ENCODE measurements around the gene RSRP1. TPM values are rescaled to one million over a fixed set of nuclear protein-coding genes. Genes with fewer than 3 reads are reported as not detected.
"Not testable (repeated sequence)": the region's sequence is repeated elsewhere in the genome, so short reads cannot be mapped to it uniquely, and the experiment has no call there.

RSRP1 gene
- 100 to 1,000 TPM; 483 to 509 TPM for total RNA-seq
- total RNA-seq: 366 to 777 reads per million in 2 donors

GRCh38 chr1:25247024-25247828 is at the start of gene RSRP1:
TSS of gene RSRP1 (minus strand) at chr1:25247454. CDS start at chr1:25246963, 491 bp downstream.
- ATAC-seq: peak; percentile 84
- peaks cover 40% of the 10 kb centered on the region for H3K4me1 Mint-ChIP-seq
- peaks cover 7% of the 10 kb centered on the region for H3K36me3 Mint-ChIP-seq (ENCODE audit: low read depth)
- DNase-seq: peak; percentile 100
- H3K4me3 Mint-ChIP-seq: peak within 1 kb of the TSS; percentile 98
- no peaks in the 10 kb centered on the region for H3K27me3 Mint-ChIP-seq
- H3K9me3 ChIP-seq (ENCODE audit: control insufficient read depth, low read length, poor library complexity, severe bottlenecking): no peaks in the 10 kb centered on the region
- H3K27ac Mint-ChIP-seq: peak within 1 kb of the TSS; percentile 99

GRCh38 chr1:25296501-25296900 is 49.2 kb upstream of the RSRP1 start:
- not testable (repeated sequence) for ATAC-seq, H3K27ac Mint-ChIP-seq

GRCh38 chr1:25294889-25295826 is 47.9 kb upstream of the RSRP1 start:
- H3K4me3 Mint-ChIP-seq; ATAC-seq; DNase-seq; H3K27ac Mint-ChIP-seq; H3K36me3 Mint-ChIP-seq (ENCODE audit: low read depth); H3K9me3 ChIP-seq (ENCODE audit: control insufficient read depth, low read length, poor library complexity, severe bottlenecking); H3K27me3 Mint-ChIP-seq; H3K4me1 Mint-ChIP-seq: not testable (repeated sequence)

More at GRCh38 chr1:25296501-25296900, 49.2 kb upstream of the RSRP1 start:
- H3K9me3 ChIP-seq (ENCODE audit: control insufficient read depth, low read length, poor library complexity, severe bottlenecking); H3K27me3 Mint-ChIP-seq; H3K4me1 Mint-ChIP-seq; H3K36me3 Mint-ChIP-seq (ENCODE audit: low read depth); H3K4me3 Mint-ChIP-seq; DNase-seq: not testable (repeated sequence)

DNA sequence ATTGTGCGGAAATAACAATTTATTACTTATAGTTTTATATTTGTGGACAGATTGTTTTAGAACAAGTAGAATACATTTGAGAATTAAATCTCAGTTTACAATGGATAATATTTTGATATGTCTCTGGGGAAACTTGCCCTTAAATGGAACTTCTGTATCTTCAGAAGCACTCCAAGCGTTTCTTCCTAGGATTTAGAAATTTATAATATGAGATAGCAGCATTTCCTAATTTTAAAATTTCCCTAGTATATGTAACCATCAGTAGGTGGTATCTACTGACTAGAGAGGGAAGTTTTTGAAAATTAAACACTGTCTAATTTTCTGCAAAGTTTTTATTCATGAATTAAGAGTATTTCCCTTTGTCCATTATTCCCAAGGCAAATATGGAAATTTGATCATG is 46.2 kb upstream of the RSRP1 start:
- DNase-seq; H3K4me1 Mint-ChIP-seq; H3K27ac Mint-ChIP-seq; ATAC-seq; H3K4me3 Mint-ChIP-seq; H3K9me3 ChIP-seq (ENCODE audit: control insufficient read depth, low read length, poor library complexity, severe bottlenecking); H3K27me3 Mint-ChIP-seq; H3K36me3 Mint-ChIP-seq (ENCODE audit: low read depth): not testable (repeated sequence)

DNA sequence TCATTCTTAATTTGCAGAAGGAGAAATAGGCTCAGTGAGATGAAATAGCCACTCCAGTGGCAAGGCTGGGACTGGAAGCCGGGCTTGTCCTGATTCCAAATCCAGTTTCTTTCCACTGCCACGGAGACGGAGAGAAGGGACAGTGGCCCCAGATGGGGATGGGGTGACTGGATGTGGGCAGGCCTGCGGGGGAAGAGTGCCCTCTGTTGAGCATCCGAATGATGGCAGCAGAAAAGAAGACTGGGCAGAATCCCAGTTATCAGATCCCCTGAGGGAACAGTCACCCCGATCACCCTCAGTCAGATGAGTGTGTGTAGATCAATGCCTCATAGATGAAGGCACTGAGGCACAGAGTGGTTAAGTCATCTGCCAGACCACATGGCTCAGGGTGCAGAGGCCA is 42.8 kb upstream of the RSRP1 start:
- not testable (repeated sequence) for H3K36me3 Mint-ChIP-seq (ENCODE audit: low read depth); H3K4me1 Mint-ChIP-seq; DNase-seq; H3K4me3 Mint-ChIP-seq; H3K27me3 Mint-ChIP-seq; H3K9me3 ChIP-seq (ENCODE audit: control insufficient read depth, low read length, poor library complexity, severe bottlenecking)
- peak overlapping the region; percentile 51 for H3K27ac Mint-ChIP-seq
- peak; percentile 82 for ATAC-seq

DNA sequence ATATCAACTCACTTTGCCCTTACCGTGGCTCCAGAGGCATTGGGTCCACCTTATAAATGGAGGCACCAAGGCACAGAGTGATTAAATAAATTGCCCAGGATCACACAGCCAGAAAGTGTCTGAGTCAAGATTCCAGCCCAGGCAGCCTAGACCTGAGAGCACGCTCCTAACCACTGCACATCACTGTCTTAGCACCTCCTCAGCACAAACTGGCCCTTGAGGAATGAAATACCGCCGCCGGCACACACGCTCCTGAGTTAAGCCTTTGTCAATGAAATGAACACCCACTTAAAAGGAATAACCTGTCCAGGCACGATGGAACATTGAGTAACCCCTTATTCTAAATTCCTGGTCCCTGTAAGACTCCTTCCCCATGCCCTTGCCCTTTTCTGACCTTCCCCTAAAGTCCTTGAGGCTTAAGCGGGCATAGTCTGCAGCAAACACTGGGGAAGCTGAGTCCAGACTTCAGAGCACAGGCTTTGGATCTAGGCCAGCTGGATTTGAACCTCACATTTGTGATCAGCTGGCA is 41.4 kb upstream of the RSRP1 start:
- H3K4me3 Mint-ChIP-seq; DNase-seq; H3K9me3 ChIP-seq (ENCODE audit: control insufficient read depth, low read length, poor library complexity, severe bottlenecking); ATAC-seq; H3K27me3 Mint-ChIP-seq; H3K4me1 Mint-ChIP-seq; H3K27ac Mint-ChIP-seq; H3K36me3 Mint-ChIP-seq (ENCODE audit: low read depth): not testable (repeated sequence)

GRCh38 chr1:25287164-25287563 is 39.9 kb upstream of the RSRP1 start:
- H3K27ac Mint-ChIP-seq; H3K9me3 ChIP-seq (ENCODE audit: control insufficient read depth, low read length, poor library complexity, severe bottlenecking); H3K4me3 Mint-ChIP-seq; DNase-seq; ATAC-seq; H3K27me3 Mint-ChIP-seq; H3K36me3 Mint-ChIP-seq (ENCODE audit: low read depth); H3K4me1 Mint-ChIP-seq: not testable (repeated sequence)

DNA sequence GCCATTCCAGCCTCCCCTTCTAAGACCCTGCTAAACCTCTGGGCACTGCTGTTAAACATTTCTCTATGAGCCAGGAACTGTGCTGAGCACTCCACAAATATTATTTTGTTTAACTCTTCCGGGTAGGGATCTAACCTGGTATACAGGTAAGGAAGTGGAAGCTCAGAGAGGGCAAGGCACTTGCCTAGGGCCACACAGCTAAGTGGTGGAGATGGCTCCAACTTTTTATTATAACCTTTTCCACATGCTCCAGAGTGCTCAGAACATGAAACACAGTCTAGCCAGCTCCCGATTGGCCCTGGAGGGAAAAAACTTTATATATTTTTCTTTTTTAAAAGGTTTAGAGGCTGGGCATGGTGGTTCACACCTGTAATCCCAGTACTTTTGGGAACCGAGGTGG is 38.6 kb upstream of the RSRP1 start:
- H3K27me3 Mint-ChIP-seq; DNase-seq; H3K9me3 ChIP-seq (ENCODE audit: control insufficient read depth, low read length, poor library complexity, severe bottlenecking); ATAC-seq; H3K4me3 Mint-ChIP-seq; H3K27ac Mint-ChIP-seq; H3K4me1 Mint-ChIP-seq; H3K36me3 Mint-ChIP-seq (ENCODE audit: low read depth): not testable (repeated sequence)

- not testable (repeated sequence) for H3K27me3 Mint-ChIP-seq; ATAC-seq; H3K4me1 Mint-ChIP-seq; H3K4me3 Mint-ChIP-seq; H3K9me3 ChIP-seq (ENCODE audit: control insufficient read depth, low read length, poor library complexity, severe bottlenecking); DNase-seq; H3K36me3 Mint-ChIP-seq (ENCODE audit: low read depth); H3K27ac Mint-ChIP-seq
These were observed 32.4 kb upstream of the RSRP1 start for GRCh38 chr1:25279693-25280111.

DNA sequence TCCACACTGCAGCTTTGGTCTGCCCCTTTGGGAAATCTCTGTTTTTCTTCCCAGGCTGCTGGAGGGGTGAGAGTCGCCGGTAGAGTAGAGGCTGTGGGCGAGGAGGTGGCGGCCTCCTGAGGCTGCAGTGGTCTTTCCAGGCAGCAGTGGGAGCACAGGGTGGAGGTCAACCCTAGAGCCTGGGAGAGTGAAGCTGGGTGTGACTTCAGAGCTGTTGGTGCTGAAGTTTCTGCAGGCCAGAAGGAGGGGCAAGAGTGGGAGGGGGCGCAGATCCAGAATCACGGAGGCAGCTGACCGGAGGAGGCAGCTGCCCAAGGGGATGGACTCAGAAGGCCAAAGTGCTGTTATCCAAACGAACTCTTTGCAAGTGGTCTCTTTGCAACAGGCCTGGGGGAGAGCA is 31.5 kb upstream of the RSRP1 start:
- H3K36me3 Mint-ChIP-seq (ENCODE audit: low read depth); H3K9me3 ChIP-seq (ENCODE audit: control insufficient read depth, low read length, poor library complexity, severe bottlenecking); H3K27me3 Mint-ChIP-seq; H3K27ac Mint-ChIP-seq; H3K4me3 Mint-ChIP-seq; H3K4me1 Mint-ChIP-seq; ATAC-seq; DNase-seq: not testable (repeated sequence)

DNA sequence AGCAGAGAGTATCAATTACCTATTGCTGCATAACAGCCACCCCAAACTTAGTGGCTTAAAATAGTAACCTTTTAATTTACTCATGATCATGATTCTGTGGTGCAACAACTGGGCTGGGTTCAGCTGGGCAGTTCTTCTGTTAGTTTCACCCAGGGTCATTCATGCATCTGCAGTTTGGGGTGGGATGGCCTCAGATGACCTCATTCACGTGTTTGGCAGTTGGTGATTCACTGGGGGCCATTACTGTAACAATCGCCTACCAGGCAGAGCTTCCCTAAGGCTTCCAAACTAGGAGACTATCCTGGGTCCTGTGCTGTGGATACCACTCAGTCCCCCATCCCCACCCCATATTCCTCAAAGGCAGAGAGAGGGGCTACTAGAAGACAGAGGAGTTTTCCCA is 31.1 kb upstream of the RSRP1 start:
- H3K27ac Mint-ChIP-seq; H3K4me1 Mint-ChIP-seq; H3K27me3 Mint-ChIP-seq; H3K9me3 ChIP-seq (ENCODE audit: control insufficient read depth, low read length, poor library complexity, severe bottlenecking); DNase-seq; H3K36me3 Mint-ChIP-seq (ENCODE audit: low read depth); ATAC-seq; H3K4me3 Mint-ChIP-seq: not testable (repeated sequence)

GRCh38 chr1:25277295-25277694 is 30.0 kb upstream of the RSRP1 start:
- H3K4me1 Mint-ChIP-seq; H3K27me3 Mint-ChIP-seq; DNase-seq; H3K4me3 Mint-ChIP-seq; ATAC-seq; H3K36me3 Mint-ChIP-seq (ENCODE audit: low read depth); H3K27ac Mint-ChIP-seq; H3K9me3 ChIP-seq (ENCODE audit: control insufficient read depth, low read length, poor library complexity, severe bottlenecking): not testable (repeated sequence)

GRCh38 chr1:25275648-25276047 is 28.4 kb upstream of the RSRP1 start:
- H3K36me3 Mint-ChIP-seq (ENCODE audit: low read depth); ATAC-seq; H3K4me3 Mint-ChIP-seq; DNase-seq; H3K27me3 Mint-ChIP-seq; H3K27ac Mint-ChIP-seq; H3K4me1 Mint-ChIP-seq; H3K9me3 ChIP-seq (ENCODE audit: control insufficient read depth, low read length, poor library complexity, severe bottlenecking): not testable (repeated sequence)
